ENCODE measurements around the gene PTPRK. TPM values are rescaled to one million over a fixed set of nuclear protein-coding genes. Genes with fewer than 3 reads are reported as not detected.

The PTPRK gene
- polyA plus RNA-seq, 3 donors, result 0.01 TPM; not detected in 2

DNA sequence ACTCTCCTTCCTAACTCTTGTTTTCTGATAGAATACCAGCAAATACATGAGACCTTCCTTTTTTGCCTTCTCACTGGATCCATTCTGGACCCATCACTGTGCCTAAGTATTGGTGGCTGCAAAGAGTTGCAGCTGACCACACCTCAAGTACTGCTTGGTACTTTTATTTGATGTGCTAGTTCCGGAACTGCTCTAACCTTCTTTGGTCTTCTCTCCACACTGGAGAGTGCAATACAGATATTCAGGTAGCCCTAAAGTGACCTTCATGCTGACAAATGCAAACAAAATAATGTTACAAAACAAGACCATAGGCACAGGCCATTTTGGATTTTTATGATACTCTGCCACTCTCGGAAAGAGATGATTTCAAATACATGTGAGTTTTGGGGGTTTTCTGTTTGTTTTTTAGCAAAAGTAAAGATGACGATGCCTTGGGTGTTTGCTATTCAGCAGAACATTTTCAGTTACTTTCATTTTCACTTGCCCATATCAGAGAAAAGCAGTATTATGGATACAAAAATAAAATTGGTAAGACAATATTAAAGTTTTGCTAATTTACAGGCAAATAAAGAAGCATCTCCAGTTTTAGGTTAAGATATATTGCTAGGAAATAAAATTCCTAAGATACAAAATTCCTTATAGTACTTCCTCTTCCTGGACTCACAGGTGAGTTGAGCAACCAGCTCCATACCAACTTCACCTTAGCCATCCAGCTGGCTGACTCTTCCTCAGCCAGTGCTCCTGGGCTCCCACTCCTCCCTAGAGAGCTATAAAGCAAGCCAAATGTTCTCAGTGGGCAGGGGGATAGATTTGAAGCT lies 42.0 kb downstream of the PTPRK start:
- H3K4me3 ChIP-seq (replicated peaks in 1 of 3; ENCODE audit: low read depth in 2 of 3, low read length in 3 of 3), result no peak overlapping the region

GRCh38 chr6:128474933-128475332 lies 45.5 kb downstream of the PTPRK start:
- Mint-ChIP-seq H3K36me3 (no peaks in the 10 kb centered on the region), H3K4me1 (no peaks in the 10 kb centered on the region), H3K4me3 (no peak overlapping the region), H3K9me3 (peaks cover 0 to 2% (median 0%) of the 10 kb centered on the region in 7 donors), H3K27ac (no peak overlapping the region), H3K27me3 (ENCODE audit: low read depth in 3 of 3) (no peaks in the 10 kb centered on the region)
- WGBS (ENCODE audit: insufficient coverage), result no CpG with 5 or more reads among the region's 1 CpG
- TF ChIP-seq, protein P1, sequence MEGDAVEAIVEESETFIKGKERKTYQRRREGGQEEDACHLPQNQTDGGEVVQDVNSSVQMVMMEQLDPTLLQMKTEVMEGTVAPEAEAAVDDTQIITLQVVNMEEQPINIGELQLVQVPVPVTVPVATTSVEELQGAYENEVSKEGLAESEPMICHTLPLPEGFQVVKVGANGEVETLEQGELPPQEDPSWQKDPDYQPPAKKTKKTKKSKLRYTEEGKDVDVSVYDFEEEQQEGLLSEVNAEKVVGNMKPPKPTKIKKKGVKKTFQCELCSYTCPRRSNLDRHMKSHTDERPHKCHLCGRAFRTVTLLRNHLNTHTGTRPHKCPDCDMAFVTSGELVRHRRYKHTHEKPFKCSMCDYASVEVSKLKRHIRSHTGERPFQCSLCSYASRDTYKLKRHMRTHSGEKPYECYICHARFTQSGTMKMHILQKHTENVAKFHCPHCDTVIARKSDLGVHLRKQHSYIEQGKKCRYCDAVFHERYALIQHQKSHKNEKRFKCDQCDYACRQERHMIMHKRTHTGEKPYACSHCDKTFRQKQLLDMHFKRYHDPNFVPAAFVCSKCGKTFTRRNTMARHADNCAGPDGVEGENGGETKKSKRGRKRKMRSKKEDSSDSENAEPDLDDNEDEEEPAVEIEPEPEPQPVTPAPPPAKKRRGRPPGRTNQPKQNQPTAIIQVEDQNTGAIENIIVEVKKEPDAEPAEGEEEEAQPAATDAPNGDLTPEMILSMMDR (IDR thresholded peaks at IDR 0.05), result no peak
- Histone ChIP-seq H3K36me3 (replicated peaks in 1 of 2; ENCODE audit: control insufficient read depth in 1 of 2, insufficient read depth in 2 of 2, low read length in 2 of 2) (no peaks in the 10 kb centered on the region), H3K4me3 (replicated peaks in 1 of 3; ENCODE audit: low read depth in 2 of 3, low read length in 3 of 3) (no peak overlapping the region), H3K9ac (ENCODE audit: insufficient read depth, low read length, poor library complexity, severe bottlenecking) (no peak overlapping the region), H3K79me2 (ENCODE audit: insufficient read depth, low read length) (no peaks in the 10 kb centered on the region), H3K27ac (ENCODE audit: low read depth in 1 of 2, low read length in 2 of 2) (no peak overlapping the region), H2AFZ (ENCODE audit: insufficient read depth, low read depth, low read length, poor library complexity, severe bottlenecking) (no peak overlapping the region), H3K27me3 (ENCODE audit: control insufficient read depth in 2 of 2, insufficient read depth in 2 of 2, low read length in 2 of 2) (no peaks in the 10 kb centered on the region), H3K4me1 (ENCODE audit: control insufficient read depth in 1 of 2, insufficient read depth in 2 of 2, low read length in 2 of 2) (no peaks in the 10 kb centered on the region), H3K4me2 (replicated peaks; ENCODE audit: extremely low read depth, low read length, poor library complexity, severe bottlenecking) (no peak overlapping the region), H4K20me1 (ENCODE audit: insufficient read depth, low read length) (no peaks in the 10 kb centered on the region), H3K9me3 (replicated peaks in 1 of 2; ENCODE audit: control insufficient read depth in 1 of 2, insufficient read depth in 1 of 2, low read length in 2 of 2) (no peaks in the 10 kb centered on the region)
- intact Hi-C loops (cut with micrococcal nuclease), result no loop called here
- DNase-seq, result no peak

More for the DNA sequence above, 42.0 kb downstream of the PTPRK start:
- TF ChIP-seq, protein P1 (IDR thresholded peaks at IDR 0.05), result no peak
- Histone ChIP-seq H3K27ac (ENCODE audit: low read depth in 1 of 2, low read length in 2 of 2) (no peak overlapping the region), H3K36me3 (replicated peaks in 1 of 2; ENCODE audit: control insufficient read depth in 1 of 2, insufficient read depth in 2 of 2, low read length in 2 of 2) (no peaks in the 10 kb centered on the region), H3K4me1 (ENCODE audit: control insufficient read depth in 1 of 2, insufficient read depth in 2 of 2, low read length in 2 of 2) (no peaks in the 10 kb centered on the region), H3K4me2 (replicated peaks; ENCODE audit: extremely low read depth, low read length, poor library complexity, severe bottlenecking) (no peak overlapping the region), H3K27me3 (ENCODE audit: control insufficient read depth in 2 of 2, insufficient read depth in 2 of 2, low read length in 2 of 2) (no peaks in the 10 kb centered on the region), H3K9ac (ENCODE audit: insufficient read depth, low read length, poor library complexity, severe bottlenecking) (no peak overlapping the region), H4K20me1 (ENCODE audit: insufficient read depth, low read length) (no peaks in the 10 kb centered on the region), H3K79me2 (ENCODE audit: insufficient read depth, low read length) (no peaks in the 10 kb centered on the region), H3K9me3 (replicated peaks in 1 of 2; ENCODE audit: control insufficient read depth in 1 of 2, insufficient read depth in 1 of 2, low read length in 2 of 2) (no peaks in the 10 kb centered on the region), H2AFZ (ENCODE audit: insufficient read depth, low read depth, low read length, poor library complexity, severe bottlenecking) (no peak overlapping the region)
- Mint-ChIP-seq H3K36me3 (no peaks in the 10 kb centered on the region), H3K4me3 (no peak overlapping the region), H3K4me1 (no peaks in the 10 kb centered on the region), H3K27ac (no peak overlapping the region), H3K9me3 (peaks cover 0 to 2% (median 1%) of the 10 kb centered on the region in 7 donors), H3K27me3 (ENCODE audit: low read depth in 3 of 3) (no peaks in the 10 kb centered on the region)
- 80% methylated on average over 1 of the region's 3 CpGs for WGBS (ENCODE audit: insufficient coverage)
- intact Hi-C loops (cut with micrococcal nuclease), result no loop called here
- no peak for DNase-seq

All from CD14-positive monocyte (primary cell).